Activated T-cell treated with anti-CD3 and anti-CD28 coated beads, Interleukin-2, amount 50 U/mL, for 72 hours (primary cell): Measurements from ENCODE around the gene MAGEA11. TPM values are rescaled to one million over a fixed set of nuclear protein-coding genes. Genes with fewer than 3 reads are reported as not detected.
"Not testable (repeated sequence)": the region's sequence is repeated elsewhere in the genome, so short reads cannot be mapped to it uniquely, and the experiment has no call there.

Source experiments
- ATAC-seq, 2 donors: fragments of 150-1000 bp; cut with Tn5 transposase; replicated peaks in 1 of 2; 2 replicates each; pipeline ENCODE4 v1.10.0; 2021; ENCODE audit warnings: moderate library complexity in 2 of 2, mild to moderate bottlenecking in 1 of 2
- DNase-seq, 2 donors: peaks; one replicate each; pipeline ENCODE4 v3.0.0; 2021 to 2022; ENCODE audit warnings: mixed read lengths in 1 of 2
- H3K27ac Mint-ChIP-seq: one replicate; pipeline ENCODE4 v1.8.0; 2022; ENCODE audit warnings: mild to moderate bottlenecking, moderate library complexity, mixed read lengths
- H3K27me3 Mint-ChIP-seq: one replicate; pipeline ENCODE4 v1.8.0; 2022; ENCODE audit warnings: low read depth, mixed read lengths
- H3K36me3 Mint-ChIP-seq, 2 donors: one replicate each; pipeline ENCODE4 v1.8.0; 2022; ENCODE audit warnings: mixed read lengths in 2 of 2, mild to moderate bottlenecking in 1 of 2; ENCODE audit not compliant: insufficient read depth in 2 of 2
- H3K4me1 Mint-ChIP-seq: one replicate; pipeline ENCODE4 v1.8.0; 2022; ENCODE audit warnings: low read depth, mixed read lengths
- H3K4me3 Mint-ChIP-seq, 2 donors: one replicate each; pipeline ENCODE4 v1.8.0; 2022; ENCODE audit warnings: mild to moderate bottlenecking in 2 of 2, mixed read lengths in 2 of 2, moderate library complexity in 2 of 2
- H3K9me3 Mint-ChIP-seq, 2 donors: one replicate each; pipeline ENCODE4 v1.8.0; 2022; ENCODE audit warnings: mixed read lengths in 2 of 2
- total RNA-seq, 2 donors: library from RNA; stranded (reverse); gene quantifications; one replicate each; pipeline ENCODE4 v1.2.3, GENCODE V29; 2022

Gene MAGEA11
- total RNA-seq, 2 donors from 2014 or later = not detected

GRCh38 chrX:149727308-149727707 lies 15.4 kb downstream of the MAGEA11 start:
- ATAC-seq, DNase-seq, H3K27me3 Mint-ChIP-seq, H3K9me3 Mint-ChIP-seq, H3K4me3 Mint-ChIP-seq, H3K4me1 Mint-ChIP-seq, H3K27ac Mint-ChIP-seq, H3K36me3 Mint-ChIP-seq: not testable (repeated sequence)

DNA sequence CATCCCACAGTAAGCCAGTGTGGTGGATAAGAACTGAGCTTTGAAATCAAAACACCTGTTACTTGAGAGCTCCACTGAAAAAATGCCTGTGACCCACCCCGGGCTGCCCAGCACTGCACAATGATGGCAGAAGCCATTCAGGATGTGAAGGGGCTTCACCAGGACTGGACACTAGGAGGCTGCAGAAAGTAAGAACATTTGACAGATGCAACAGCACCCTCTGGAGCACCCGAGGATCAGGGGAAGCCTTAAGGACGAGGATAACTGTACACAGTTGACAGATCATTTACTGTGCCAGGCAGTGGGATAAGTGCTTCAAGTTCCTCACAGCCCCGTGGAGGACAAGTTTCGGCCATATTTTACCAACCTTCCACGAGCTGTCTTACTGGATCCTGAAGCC lies 30.4 kb downstream of the MAGEA11 start:
- H3K36me3 Mint-ChIP-seq, H3K4me1 Mint-ChIP-seq, DNase-seq, ATAC-seq, H3K4me3 Mint-ChIP-seq, H3K9me3 Mint-ChIP-seq, H3K27ac Mint-ChIP-seq, H3K27me3 Mint-ChIP-seq: not testable (repeated sequence)

- ATAC-seq = peak in 1 of 2 donors; percentile 33
- not testable (repeated sequence) for H3K9me3 Mint-ChIP-seq, H3K36me3 Mint-ChIP-seq, H3K27me3 Mint-ChIP-seq, H3K4me3 Mint-ChIP-seq, H3K27ac Mint-ChIP-seq, DNase-seq, H3K4me1 Mint-ChIP-seq
Measured at GRCh38 chrX:149746390-149747007, 34.6 kb downstream of the MAGEA11 start.

- ATAC-seq = no peak
- H3K9me3 Mint-ChIP-seq = no peaks in the 10 kb centered on the region
- no peak for DNase-seq
- no peaks in the 10 kb centered on the region for H3K36me3 Mint-ChIP-seq
- peaks cover 27% of the 10 kb centered on the region for H3K27me3 Mint-ChIP-seq
- no peak overlapping the region for H3K27ac Mint-ChIP-seq
- H3K4me3 Mint-ChIP-seq = no peak overlapping the region
- no peaks in the 10 kb centered on the region for H3K4me1 Mint-ChIP-seq
Measured at GRCh38 chrX:149757206-149758067, 45.6 kb downstream of the MAGEA11 start.

GRCh38 chrX:149758068-149758714 lies 46.3 kb downstream of the MAGEA11 start:
- no peak overlapping the region for H3K4me3 Mint-ChIP-seq
- no peaks in the 10 kb centered on the region for H3K36me3 Mint-ChIP-seq
- no peaks in the 10 kb centered on the region for H3K9me3 Mint-ChIP-seq
- peaks cover 20% of the 10 kb centered on the region for H3K27me3 Mint-ChIP-seq
- H3K27ac Mint-ChIP-seq = no peak overlapping the region
- ATAC-seq (no peak), DNase-seq (no peak)
- no peaks in the 10 kb centered on the region for H3K4me1 Mint-ChIP-seq

DNA sequence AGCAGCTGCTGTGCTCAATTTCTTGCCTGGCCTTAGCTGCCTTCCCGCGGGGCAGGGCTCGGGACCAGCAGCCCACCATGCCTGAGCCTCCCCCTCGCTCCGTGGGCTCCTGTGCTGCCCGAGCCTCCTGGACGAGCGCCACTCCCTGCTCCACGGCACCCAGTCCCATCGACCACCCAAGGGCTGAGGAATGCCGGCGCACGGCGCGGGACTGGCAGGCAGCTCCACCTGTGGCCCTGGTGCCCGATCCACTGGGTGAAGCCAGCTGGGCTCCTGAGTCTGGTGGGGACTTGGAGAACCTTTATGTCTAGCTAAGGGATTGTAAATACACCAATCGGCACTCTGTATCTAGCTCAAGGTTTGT lies 46.8 kb downstream of the MAGEA11 start:
- DNase-seq, H3K4me1 Mint-ChIP-seq, H3K9me3 Mint-ChIP-seq, H3K36me3 Mint-ChIP-seq, H3K27ac Mint-ChIP-seq, H3K4me3 Mint-ChIP-seq, ATAC-seq: not testable (repeated sequence)
- H3K27me3 Mint-ChIP-seq = peaks cover 16% of the 10 kb centered on the region

DNA sequence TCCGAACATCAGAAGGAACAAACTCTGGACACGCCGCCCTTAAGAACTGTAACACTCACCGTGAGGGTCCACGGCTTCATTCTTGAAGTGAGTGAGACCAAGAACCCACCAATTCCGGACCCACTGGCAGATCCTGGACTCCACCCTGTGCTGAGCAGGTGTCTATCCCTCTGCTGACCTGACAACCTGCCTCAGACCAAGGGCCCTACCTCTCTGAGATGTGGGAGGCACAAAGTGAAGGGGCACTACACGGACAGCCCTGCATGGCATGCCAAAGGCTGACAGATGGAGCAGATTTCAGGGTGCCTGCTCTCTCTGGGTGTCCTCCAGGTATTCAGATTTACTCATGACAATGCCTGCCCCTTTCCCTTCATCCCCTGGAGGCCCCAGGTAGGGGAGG lies 48.0 kb downstream of the MAGEA11 start:
- Mint-ChIP-seq H3K4me3 (no peak overlapping the region), H3K9me3 (no peaks in the 10 kb centered on the region), H3K4me1 (no peaks in the 10 kb centered on the region), H3K27me3 (peaks cover 16% of the 10 kb centered on the region), H3K36me3 (no peaks in the 10 kb centered on the region), H3K27ac (no peak overlapping the region)
- DNase-seq = no peak
- ATAC-seq = no peak

- no peaks in the 10 kb centered on the region for H3K4me1 Mint-ChIP-seq
- H3K36me3 Mint-ChIP-seq = no peaks in the 10 kb centered on the region
- no peak for DNase-seq
- H3K4me3 Mint-ChIP-seq = no peak overlapping the region
- H3K27ac Mint-ChIP-seq = no peak overlapping the region
- peaks cover 16% of the 10 kb centered on the region for H3K27me3 Mint-ChIP-seq
- no peaks in the 10 kb centered on the region for H3K9me3 Mint-ChIP-seq
- no peak for ATAC-seq
Measured at GRCh38 chrX:149760965-149761364, 49.1 kb downstream of the MAGEA11 start.

DNA sequence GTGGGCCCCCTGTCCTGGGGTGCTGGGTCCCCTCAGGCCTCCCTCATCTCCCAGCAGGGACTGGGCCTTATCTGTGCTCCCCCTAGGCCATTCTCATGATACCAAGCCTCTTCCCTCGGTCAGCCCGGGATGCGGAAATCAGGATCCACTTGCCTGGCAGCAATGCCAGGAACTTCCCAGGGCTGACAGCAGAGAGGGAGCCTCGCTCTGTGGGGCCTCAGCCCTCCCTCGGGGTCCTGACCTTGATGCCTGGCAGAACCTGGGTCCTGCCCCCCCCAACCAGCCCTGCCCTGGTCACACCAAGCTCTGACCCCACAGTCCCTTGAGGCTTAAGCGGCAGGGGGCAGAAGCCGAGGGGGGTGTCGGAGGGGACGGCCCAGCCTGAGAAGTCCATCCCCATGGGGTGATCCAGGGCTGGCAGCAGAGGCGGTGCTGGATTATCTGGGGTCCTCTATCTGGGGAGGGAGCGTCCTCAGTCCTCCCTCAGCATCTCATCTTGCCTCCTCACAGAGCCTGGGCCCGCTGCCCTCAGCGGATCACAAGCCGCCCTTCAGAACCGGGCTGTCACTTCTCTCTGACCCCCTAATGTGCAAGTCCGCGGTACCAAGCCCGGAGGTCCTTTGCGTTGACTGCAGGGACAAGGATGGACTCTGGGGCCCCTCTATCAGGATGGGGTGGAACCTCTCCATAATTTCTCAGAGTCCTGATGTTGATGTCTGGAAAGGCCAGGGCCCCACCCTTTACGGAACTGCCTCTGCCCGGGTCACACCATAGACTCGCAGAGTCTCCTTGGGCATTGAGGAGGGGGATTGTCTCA lies 50.2 kb downstream of the MAGEA11 start:
- not testable (repeated sequence) for H3K27ac Mint-ChIP-seq, DNase-seq, H3K36me3 Mint-ChIP-seq, ATAC-seq, H3K4me1 Mint-ChIP-seq, H3K4me3 Mint-ChIP-seq, H3K27me3 Mint-ChIP-seq, H3K9me3 Mint-ChIP-seq

DNA sequence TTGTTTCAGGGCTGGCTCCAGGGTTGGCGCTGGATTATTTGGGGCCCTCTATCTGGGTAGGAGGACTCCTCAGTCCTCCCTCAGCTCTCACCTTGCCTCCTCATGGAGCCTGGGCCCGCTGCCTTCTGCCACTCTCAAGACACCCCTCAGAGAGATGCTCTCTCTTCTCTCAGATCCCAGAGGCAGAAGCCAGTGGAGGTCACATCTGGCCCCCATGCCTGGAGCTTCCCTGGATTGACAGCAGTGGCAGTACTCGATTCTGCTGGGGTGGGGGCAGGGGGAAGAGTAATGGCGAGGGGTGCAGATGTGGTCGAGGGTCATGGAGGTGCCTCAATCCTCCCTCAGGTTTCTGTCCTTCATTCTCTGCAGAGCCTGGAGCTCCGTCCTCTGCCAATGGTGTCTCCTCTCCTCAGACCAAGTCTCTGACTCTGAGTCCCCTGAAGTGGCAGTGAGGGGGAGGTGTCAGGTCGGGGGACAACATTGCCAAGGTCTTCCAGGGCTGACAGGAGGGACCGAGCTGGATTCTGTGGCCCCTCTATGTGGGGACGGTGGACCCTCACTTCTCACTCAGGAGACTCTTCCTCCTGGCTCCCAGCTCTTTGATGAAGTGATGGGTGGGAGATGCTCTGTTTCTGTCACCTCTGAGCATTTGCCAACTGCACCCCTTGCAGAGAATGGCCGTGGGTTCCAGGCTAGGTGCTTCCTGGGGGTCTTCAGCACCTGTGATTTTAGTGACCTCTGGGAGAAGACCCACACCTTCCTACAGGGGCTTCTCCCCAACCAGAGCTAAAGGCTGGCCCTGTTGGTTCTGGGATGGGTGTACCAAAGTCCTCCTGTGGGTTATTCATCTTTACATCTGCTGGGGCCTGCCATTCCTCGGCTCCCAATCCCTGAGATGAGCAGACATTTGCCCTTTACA lies 51.1 kb downstream of the MAGEA11 start:
- peaks cover 9% of the 10 kb centered on the region for H3K27me3 Mint-ChIP-seq
- ATAC-seq (no peak), DNase-seq (no peak)
- H3K27ac Mint-ChIP-seq = no peak overlapping the region
- H3K4me3 Mint-ChIP-seq = no peak overlapping the region
- H3K9me3 Mint-ChIP-seq = no peaks in the 10 kb centered on the region
- no peaks in the 10 kb centered on the region for H3K4me1 Mint-ChIP-seq
- no peaks in the 10 kb centered on the region for H3K36me3 Mint-ChIP-seq
